Measurements from ENCODE around the gene HIC1.

Gene HIC1

GRCh38 chr17:2076087-2076984 lies 21.4 kb downstream of the HIC1 start:
- TF ChIP-seq, protein P1, sequence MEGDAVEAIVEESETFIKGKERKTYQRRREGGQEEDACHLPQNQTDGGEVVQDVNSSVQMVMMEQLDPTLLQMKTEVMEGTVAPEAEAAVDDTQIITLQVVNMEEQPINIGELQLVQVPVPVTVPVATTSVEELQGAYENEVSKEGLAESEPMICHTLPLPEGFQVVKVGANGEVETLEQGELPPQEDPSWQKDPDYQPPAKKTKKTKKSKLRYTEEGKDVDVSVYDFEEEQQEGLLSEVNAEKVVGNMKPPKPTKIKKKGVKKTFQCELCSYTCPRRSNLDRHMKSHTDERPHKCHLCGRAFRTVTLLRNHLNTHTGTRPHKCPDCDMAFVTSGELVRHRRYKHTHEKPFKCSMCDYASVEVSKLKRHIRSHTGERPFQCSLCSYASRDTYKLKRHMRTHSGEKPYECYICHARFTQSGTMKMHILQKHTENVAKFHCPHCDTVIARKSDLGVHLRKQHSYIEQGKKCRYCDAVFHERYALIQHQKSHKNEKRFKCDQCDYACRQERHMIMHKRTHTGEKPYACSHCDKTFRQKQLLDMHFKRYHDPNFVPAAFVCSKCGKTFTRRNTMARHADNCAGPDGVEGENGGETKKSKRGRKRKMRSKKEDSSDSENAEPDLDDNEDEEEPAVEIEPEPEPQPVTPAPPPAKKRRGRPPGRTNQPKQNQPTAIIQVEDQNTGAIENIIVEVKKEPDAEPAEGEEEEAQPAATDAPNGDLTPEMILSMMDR (IDR thresholded peaks at IDR 0.05) = no peak
- Histone ChIP-seq H3K4me3 (no peak overlapping the region), H3K9me3 (no peaks in the 10 kb centered on the region), H3K27me3 (no peaks in the 10 kb centered on the region), H3K27ac (peak overlapping the region in 1 of 2 donors; percentile 26), H3K4me1 (peaks cover 0 to 13% (median 5%) of the 10 kb centered on the region in 4 donors), H3K36me3 (peaks cover 13 to 81% (median 44%) of the 10 kb centered on the region in 3 donors)
- no peak for DNase-seq
- intact Hi-C loops (cut with DNase I; ENCODE audit: low total_unique reads) = no loop called here

DNA sequence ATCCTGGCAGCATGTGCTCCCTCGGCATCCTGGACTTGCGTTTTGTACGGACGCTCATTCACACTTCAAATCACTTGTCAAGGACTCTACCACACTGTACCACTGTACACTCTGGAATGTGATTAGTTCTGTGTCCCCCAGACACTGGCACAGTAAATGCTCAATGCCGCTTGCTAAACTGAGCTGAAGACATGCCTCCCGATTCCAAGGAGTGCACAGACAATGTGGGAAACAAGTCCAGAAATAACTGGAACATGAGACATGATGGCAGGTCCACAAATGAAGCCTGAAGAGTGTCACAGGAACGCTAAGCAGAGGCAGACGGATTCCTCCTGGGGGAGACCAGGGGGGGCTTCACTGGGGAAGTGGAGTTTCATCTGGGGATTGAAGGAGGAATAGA lies 22.1 kb downstream of the HIC1 start:
- H3K36me3 ChIP-seq = peaks cover 19 to 81% (median 48%) of the 10 kb centered on the region in 3 donors
- no peaks in the 10 kb centered on the region for H3K27me3 ChIP-seq
- H3K4me3 ChIP-seq = no peak overlapping the region
- DNase-seq = no peak
- intact Hi-C loops (cut with DNase I; ENCODE audit: low total_unique reads) = no loop called here
- H3K27ac ChIP-seq = no peak overlapping the region
- no peaks in the 10 kb centered on the region for H3K9me3 ChIP-seq
- peaks cover 0 to 13% (median 5%) of the 10 kb centered on the region in 4 donors for H3K4me1 ChIP-seq
- TF ChIP-seq, protein P1 (IDR thresholded peaks at IDR 0.05) = no peak

- Histone ChIP-seq H3K4me1 (peaks cover 0 to 29% (median 16%) of the 10 kb centered on the region in 4 donors), H3K36me3 (peaks cover 19 to 84% (median 53%) of the 10 kb centered on the region in 3 donors), H3K9me3 (no peaks in the 10 kb centered on the region), H3K4me3 (no peak overlapping the region), H3K27ac (no peak overlapping the region), H3K27me3 (no peaks in the 10 kb centered on the region)
- TF ChIP-seq, protein P1 (IDR thresholded peaks at IDR 0.05) = no peak
- DNase-seq = no peak
- intact Hi-C loops (cut with DNase I; ENCODE audit: low total_unique reads) = no loop called here
Measured at GRCh38 chr17:2081564-2081963, 26.7 kb downstream of the HIC1 start.

DNA sequence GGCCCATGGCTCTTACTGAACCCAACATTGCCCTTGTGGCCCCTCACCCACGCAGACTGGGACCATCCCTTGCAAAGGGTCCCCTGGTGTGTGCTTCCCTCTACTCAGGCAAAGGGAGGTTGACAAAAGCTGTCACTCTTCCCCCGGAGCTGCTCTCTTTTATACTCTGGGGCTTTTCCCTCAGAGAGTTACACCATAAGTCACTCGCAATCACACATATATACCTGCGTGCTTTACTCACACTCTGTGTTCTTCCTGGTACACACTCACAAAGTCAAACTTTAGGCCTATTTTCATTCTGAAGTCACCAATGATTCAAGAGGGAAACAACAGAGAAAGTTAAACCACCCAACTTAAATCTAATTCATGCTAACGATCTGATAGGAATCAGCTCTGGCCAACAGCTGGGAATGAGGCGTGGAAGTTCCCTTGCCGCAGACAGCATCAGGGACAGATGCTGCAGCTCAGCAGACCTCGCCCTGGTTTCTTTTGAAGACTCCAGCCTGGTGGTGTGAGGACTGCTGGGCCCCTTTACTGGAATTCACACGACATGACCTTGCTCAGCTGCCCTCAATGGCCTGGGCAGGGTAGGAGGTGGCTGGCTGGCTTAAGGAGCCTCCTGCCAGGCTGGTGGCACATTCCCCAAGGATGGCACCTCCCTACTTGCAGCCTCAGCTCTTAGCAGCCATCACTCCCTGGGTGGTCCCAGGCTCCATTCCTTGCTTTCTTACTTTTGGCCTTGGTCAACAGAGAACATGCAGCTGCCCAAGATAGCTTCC lies 27.3 kb downstream of the HIC1 start:
- TF ChIP-seq, protein P1 (IDR thresholded peaks at IDR 0.05) = no peak
- H3K27me3 ChIP-seq = no peaks in the 10 kb centered on the region
- peaks cover 0 to 34% (median 16%) of the 10 kb centered on the region in 4 donors for H3K4me1 ChIP-seq
- no peak for DNase-seq
- no peak overlapping the region for H3K4me3 ChIP-seq
- intact Hi-C loops (cut with DNase I; ENCODE audit: low total_unique reads) = no loop called here
- no peak overlapping the region for H3K27ac ChIP-seq
- peaks cover 19 to 78% (median 47%) of the 10 kb centered on the region in 3 donors for H3K36me3 ChIP-seq
- H3K9me3 ChIP-seq = no peaks in the 10 kb centered on the region

- Histone ChIP-seq H3K4me1 (peaks cover 0 to 48% (median 25%) of the 10 kb centered on the region in 4 donors), H3K27ac (peak overlapping the region; percentile 31 to 46), H3K4me3 (no peak overlapping the region), H3K27me3 (no peaks in the 10 kb centered on the region), H3K9me3 (no peaks in the 10 kb centered on the region), H3K36me3 (peaks cover 19 to 73% (median 33%) of the 10 kb centered on the region in 3 donors)
- intact Hi-C loops (cut with DNase I; ENCODE audit: low total_unique reads) = no loop called here
- TF ChIP-seq, protein P1 (IDR thresholded peaks at IDR 0.05) = no peak
- no peak for DNase-seq
Measured at GRCh38 chr17:2083613-2084035, 28.7 kb downstream of the HIC1 start.
